Cardiac muscle cell (in vitro differentiated cells and primary cell): ENCODE data around the gene CFAP73. TPM values are rescaled to one million over a fixed set of nuclear protein-coding genes. Genes with fewer than 3 reads are reported as not detected.
"Not testable (repeated sequence)": the region's sequence is repeated elsewhere in the genome, so short reads cannot be mapped to it uniquely, and the experiment has no call there.

Source experiments
- DNase-seq, 2 donors: peaks; one replicate each; pipeline versions ENCODE4 v3.0.0 to v3.0.0-alpha.2; 2010 to 2017; ENCODE audit warnings: low read depth in 1 of 2, low spot score in 1 of 2
- H3K27ac ChIP-seq: fragments of 200-600 bp; sonication (generic); 2 replicates; pipeline ENCODE4 v1.5.1; 2016
- H3K27me3 ChIP-seq: fragments of 200-600 bp; sonication (generic); 2 replicates; pipeline ENCODE4 v1.6.0; 2016; ENCODE audit warnings: control low read depth
- H3K36me3 ChIP-seq: fragments of 200-600 bp; sonication (generic); 2 replicates; pipeline ENCODE4 v1.5.1; 2016; ENCODE audit warnings: control low read depth
- H3K4me1 ChIP-seq: fragments of 200-600 bp; sonication (generic); 2 replicates; pipeline ENCODE4 v1.8.1; 2017; ENCODE audit warnings: low read depth, mild to moderate bottlenecking, mixed run types
- H3K4me3 ChIP-seq: fragments of 200-600 bp; sonication (generic); 2 replicates; pipeline ENCODE4 v1.5.1; 2016; ENCODE audit warnings: mild to moderate bottlenecking
- H3K9me3 ChIP-seq: fragments of 200-600 bp; sonication (generic); 2 replicates; pipeline ENCODE4 v1.5.1; 2017; ENCODE audit warnings: low read depth, mild to moderate bottlenecking, control low read depth
- CTCF ChIP-seq: IDR thresholded peaks from 2 replicates; pipeline ENCODE4 v1.5.1; 2012; ENCODE audit warnings: low read depth, mild to moderate bottlenecking, low read length
- polyA plus RNA-seq: library from polyadenylated mRNA; unstranded; fragments of >200 nt; fragmentation: Nextera tagmentation; extraction: Ambion mirVana; gene quantifications from 2 replicates; pipeline ENCODE4 v1.2.1, GENCODE V29; 2016
- total RNA-seq: library from RNA; depleted of rRNA; stranded (reverse); fragments of >200 nt; gene quantifications from 2 replicates; pipeline ENCODE4 v1.2.3, GENCODE V29; 2016

The CFAP73 gene
- total and polyA plus RNA-seq, 2 experiments from 2014 or later: not detected

- Histone ChIP-seq H3K27ac (no peak overlapping the region), H3K4me1 (no peaks in the 10 kb centered on the region), H3K4me3 (no peak overlapping the region), H3K36me3 (no peaks in the 10 kb centered on the region), H3K9me3 (no peaks in the 10 kb centered on the region), H3K27me3 (no peaks in the 10 kb centered on the region)
- DNase-seq: no peak
- TF ChIP-seq CTCF: no peak
These were observed 33.9 kb upstream of the CFAP73 start for GRCh38 chr12:113115455-113116126.

GRCh38 chr12:113116875-113117274, 32.6 kb upstream of the CFAP73 start:
- Histone ChIP-seq H3K4me1 (no peaks in the 10 kb centered on the region), H3K4me3 (no peak overlapping the region), H3K36me3 (no peaks in the 10 kb centered on the region), H3K27ac (no peak overlapping the region), H3K9me3 (no peaks in the 10 kb centered on the region), H3K27me3 (no peaks in the 10 kb centered on the region)
- DNase-seq: no peak
- TF ChIP-seq CTCF: no peak

- H3K27me3 ChIP-seq, H3K4me1 ChIP-seq, H3K27ac ChIP-seq, H3K36me3 ChIP-seq, H3K9me3 ChIP-seq, H3K4me3 ChIP-seq, DNase-seq: not testable (repeated sequence)
These were observed 31.8 kb upstream of the CFAP73 start for GRCh38 chr12:113117684-113118083.

- H3K9me3 ChIP-seq: no peaks in the 10 kb centered on the region
- no peak overlapping the region for H3K27ac ChIP-seq
- TF ChIP-seq CTCF: no peak
- H3K4me1 ChIP-seq: no peaks in the 10 kb centered on the region
- no peaks in the 10 kb centered on the region for H3K36me3 ChIP-seq
- no peak overlapping the region for H3K4me3 ChIP-seq
- no peaks in the 10 kb centered on the region for H3K27me3 ChIP-seq
- DNase-seq: no peak
These were observed 31.4 kb upstream of the CFAP73 start for GRCh38 chr12:113118142-113118541.

GRCh38 chr12:113119980-113120669, 29.4 kb upstream of the CFAP73 start:
- H3K27ac ChIP-seq: no peak overlapping the region
- no peaks in the 10 kb centered on the region for H3K27me3 ChIP-seq
- no peak for DNase-seq
- no peaks in the 10 kb centered on the region for H3K9me3 ChIP-seq
- no peaks in the 10 kb centered on the region for H3K36me3 ChIP-seq
- H3K4me1 ChIP-seq: no peaks in the 10 kb centered on the region
- no peak overlapping the region for H3K4me3 ChIP-seq
- TF ChIP-seq CTCF: no peak

GRCh38 chr12:113120670-113121370, 28.7 kb upstream of the CFAP73 start:
- Histone ChIP-seq H3K4me3 (no peak overlapping the region), H3K36me3 (no peaks in the 10 kb centered on the region), H3K9me3 (no peaks in the 10 kb centered on the region), H3K4me1 (no peaks in the 10 kb centered on the region), H3K27ac (no peak overlapping the region), H3K27me3 (no peaks in the 10 kb centered on the region)
- TF ChIP-seq CTCF: no peak
- no peak for DNase-seq
